ENCODE data around the gene DMBX1.

GRCh38 chr1:46479744-46480350 lies 9.8 kb upstream of the DMBX1 start:
- no peak for TF ChIP-seq BRF2 (IDR thresholded peaks at IDR 0.05; ENCODE audit: borderline replicate concordance, insufficient read depth, insufficient read length)
- no peak for TF ChIP-seq KDM4B (IDR thresholded peaks at IDR 0.05; ENCODE audit: borderline replicate concordance in 2 of 2, low read depth in 1 of 2)
- TF ChIP-seq, protein P1, sequence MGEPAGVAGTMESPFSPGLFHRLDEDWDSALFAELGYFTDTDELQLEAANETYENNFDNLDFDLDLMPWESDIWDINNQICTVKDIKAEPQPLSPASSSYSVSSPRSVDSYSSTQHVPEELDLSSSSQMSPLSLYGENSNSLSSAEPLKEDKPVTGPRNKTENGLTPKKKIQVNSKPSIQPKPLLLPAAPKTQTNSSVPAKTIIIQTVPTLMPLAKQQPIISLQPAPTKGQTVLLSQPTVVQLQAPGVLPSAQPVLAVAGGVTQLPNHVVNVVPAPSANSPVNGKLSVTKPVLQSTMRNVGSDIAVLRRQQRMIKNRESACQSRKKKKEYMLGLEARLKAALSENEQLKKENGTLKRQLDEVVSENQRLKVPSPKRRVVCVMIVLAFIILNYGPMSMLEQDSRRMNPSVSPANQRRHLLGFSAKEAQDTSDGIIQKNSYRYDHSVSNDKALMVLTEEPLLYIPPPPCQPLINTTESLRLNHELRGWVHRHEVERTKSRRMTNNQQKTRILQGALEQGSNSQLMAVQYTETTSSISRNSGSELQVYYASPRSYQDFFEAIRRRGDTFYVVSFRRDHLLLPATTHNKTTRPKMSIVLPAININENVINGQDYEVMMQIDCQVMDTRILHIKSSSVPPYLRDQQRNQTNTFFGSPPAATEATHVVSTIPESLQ (CRISPR knock-in tag; IDR thresholded peaks at IDR 0.05): no peak
- TF ChIP-seq, protein P2, sequence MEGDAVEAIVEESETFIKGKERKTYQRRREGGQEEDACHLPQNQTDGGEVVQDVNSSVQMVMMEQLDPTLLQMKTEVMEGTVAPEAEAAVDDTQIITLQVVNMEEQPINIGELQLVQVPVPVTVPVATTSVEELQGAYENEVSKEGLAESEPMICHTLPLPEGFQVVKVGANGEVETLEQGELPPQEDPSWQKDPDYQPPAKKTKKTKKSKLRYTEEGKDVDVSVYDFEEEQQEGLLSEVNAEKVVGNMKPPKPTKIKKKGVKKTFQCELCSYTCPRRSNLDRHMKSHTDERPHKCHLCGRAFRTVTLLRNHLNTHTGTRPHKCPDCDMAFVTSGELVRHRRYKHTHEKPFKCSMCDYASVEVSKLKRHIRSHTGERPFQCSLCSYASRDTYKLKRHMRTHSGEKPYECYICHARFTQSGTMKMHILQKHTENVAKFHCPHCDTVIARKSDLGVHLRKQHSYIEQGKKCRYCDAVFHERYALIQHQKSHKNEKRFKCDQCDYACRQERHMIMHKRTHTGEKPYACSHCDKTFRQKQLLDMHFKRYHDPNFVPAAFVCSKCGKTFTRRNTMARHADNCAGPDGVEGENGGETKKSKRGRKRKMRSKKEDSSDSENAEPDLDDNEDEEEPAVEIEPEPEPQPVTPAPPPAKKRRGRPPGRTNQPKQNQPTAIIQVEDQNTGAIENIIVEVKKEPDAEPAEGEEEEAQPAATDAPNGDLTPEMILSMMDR (IDR thresholded peaks at IDR 0.05 in 2 of 3, conservative IDR thresholded peaks at IDR 0.05 in 1 of 3; ENCODE audit: insufficient read depth in 2 of 3, low read depth in 1 of 3, low read length in 3 of 3): no peak
- TF ChIP-seq, protein P3, sequence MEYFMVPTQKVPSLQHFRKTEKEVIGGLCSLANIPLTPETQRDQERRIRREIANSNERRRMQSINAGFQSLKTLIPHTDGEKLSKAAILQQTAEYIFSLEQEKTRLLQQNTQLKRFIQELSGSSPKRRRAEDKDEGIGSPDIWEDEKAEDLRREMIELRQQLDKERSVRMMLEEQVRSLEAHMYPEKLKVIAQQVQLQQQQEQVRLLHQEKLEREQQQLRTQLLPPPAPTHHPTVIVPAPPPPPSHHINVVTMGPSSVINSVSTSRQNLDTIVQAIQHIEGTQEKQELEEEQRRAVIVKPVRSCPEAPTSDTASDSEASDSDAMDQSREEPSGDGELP (CRISPR knock-in tag; IDR thresholded peaks at IDR 0.05; ENCODE audit: borderline replicate concordance): no peak
- no peak for TF ChIP-seq CBFB (CRISPR knock-in tag; IDR thresholded peaks at IDR 0.05)
- TF ChIP-seq MXI1 (IDR thresholded peaks at IDR 0.05; ENCODE audit: low read depth, low read length): no peak
- no peak for TF ChIP-seq REST (IDR thresholded peaks at IDR 0.05; ENCODE audit: borderline replicate concordance)
- no peak for TF ChIP-seq REST (CRISPR knock-in tag; IDR thresholded peaks at IDR 0.05; ENCODE audit: low read depth)
- TF ChIP-seq BRCA1 (IDR thresholded peaks at IDR 0.05): no peak
- TF ChIP-seq BRCA1 (CRISPR knock-in tag; IDR thresholded peaks at IDR 0.05): no peak
- no peak for TF ChIP-seq EP300 (IDR thresholded peaks at IDR 0.05; ENCODE audit: low read length)
